Caco-2 (cell line): ENCODE measurements around the gene HAND1. TPM values are rescaled to one million over a fixed set of nuclear protein-coding genes. Genes with fewer than 3 reads are reported as not detected.

Source experiments
- BruUV-seq: library from RNA; stranded (reverse); fragments of 400-500 nt; replicated peaks from 2 replicates; lab custom pipeline; 2021; lab: Mats Ljungman, UMichigan
- CTCF ChIA-PET: fragments of 300-600 bp; sonication (Branson Sonifier 250); formaldehyde crosslinking; loops from one replicate; lab custom pipeline; 2022; ENCODE audit warnings: antibody characterized with exemption; lab: Charles Lee
- POLR2A ChIA-PET: fragments of 300-600 bp; sonication (Branson Sonifier 250); formaldehyde crosslinking; loops from one replicate; lab custom pipeline; 2022; ENCODE audit warnings: antibody characterized with exemption; lab: Charles Lee
- DNase-seq, 2 experiments: peaks; one replicate each; pipeline versions ENCODE4 v3.0.0 to v3.0.0-alpha.2; 2020 to 2022
- H3K27me3 ChIP-seq: replicated peaks from 2 replicates; pipeline ENCODE4 v1.6.0; 2011; ENCODE audit warnings: low read length; ENCODE audit not compliant: control insufficient read depth, insufficient read depth
- H3K36me3 ChIP-seq: 2 replicates; pipeline ENCODE4 v1.5.1; 2011; ENCODE audit warnings: low read length; ENCODE audit not compliant: control insufficient read depth, insufficient read depth
- H3K4me1 ChIP-seq: fragments of 250-450 bp; sonication (Bioruptor Pico); 2 replicates; pipeline ENCODE4 v1.5.1; 2020; ENCODE audit warnings: mild to moderate bottlenecking
- H3K4me3 ChIP-seq: 2 replicates; pipeline ENCODE4 v1.5.1; 2011; ENCODE audit warnings: low read depth, mild to moderate bottlenecking, control low read depth, low read length
- H3K9me3 ChIP-seq: fragments of 250-450 bp; sonication (Bioruptor Pico); 2 replicates; pipeline ENCODE4 v1.5.1; 2020; ENCODE audit warnings: mild to moderate bottlenecking, moderate library complexity
- H3K27ac Mint-ChIP-seq: one replicate; pipeline ENCODE4 v1.8.0; 2022; ENCODE audit warnings: mixed read lengths; ENCODE audit not compliant: unreplicated experiment
- H3K27me3 Mint-ChIP-seq: one replicate; pipeline ENCODE4 v1.8.0; 2022; ENCODE audit warnings: mixed read lengths; ENCODE audit not compliant: insufficient read depth, unreplicated experiment
- H3K36me3 Mint-ChIP-seq: one replicate; pipeline ENCODE4 v1.8.0; 2022; ENCODE audit warnings: mild to moderate bottlenecking, mixed read lengths; ENCODE audit not compliant: insufficient read depth, unreplicated experiment
- H3K4me1 Mint-ChIP-seq: one replicate; pipeline ENCODE4 v1.8.0; 2022; ENCODE audit warnings: low read depth, mixed read lengths; ENCODE audit not compliant: unreplicated experiment
- H3K4me3 Mint-ChIP-seq: one replicate; pipeline ENCODE4 v1.8.0; 2022; ENCODE audit warnings: mild to moderate bottlenecking, moderate library complexity, mixed read lengths; ENCODE audit not compliant: unreplicated experiment
- H3K9me3 Mint-ChIP-seq: one replicate; pipeline ENCODE4 v1.8.0; 2022; ENCODE audit warnings: mixed read lengths; ENCODE audit not compliant: unreplicated experiment
- intact Hi-C: fragments of 100-400 bp; cut with micrococcal nuclease; formaldehyde crosslinking; loops from one replicate; pipeline ENCODE4 v1.10.0; 2022; ENCODE audit not compliant: unreplicated experiment
- total RNA-seq: library from RNA; stranded (reverse); gene quantifications from 2 replicates; pipeline ENCODE4 v1.2.3, GENCODE V29; 2022
- TF ChIP-seq, protein P1 (sequence below), 2 experiments: fragments of 200-600 bp in 1 of 2; IDR thresholded peaks; 1 replicate in 1 of 2; 2 replicates in 1 of 2; pipeline versions ENCODE4 v1.5.1 to v1.8.0; 2011 to 2022; ENCODE audit warnings: antibody characterized with exemption in 1 of 2, control low read depth in 1 of 2, inconsistent platforms in 1 of 2, low read depth in 1 of 2, low read length in 1 of 2, mild to moderate bottlenecking in 1 of 2, moderate library complexity in 1 of 2; ENCODE audit not compliant: insufficient read depth in 1 of 2, severe bottlenecking in 1 of 2, unreplicated experiment in 1 of 2

The HAND1 gene
- total RNA-seq, 1 experiment from 2014 or later: 0.45 TPM

DNA sequence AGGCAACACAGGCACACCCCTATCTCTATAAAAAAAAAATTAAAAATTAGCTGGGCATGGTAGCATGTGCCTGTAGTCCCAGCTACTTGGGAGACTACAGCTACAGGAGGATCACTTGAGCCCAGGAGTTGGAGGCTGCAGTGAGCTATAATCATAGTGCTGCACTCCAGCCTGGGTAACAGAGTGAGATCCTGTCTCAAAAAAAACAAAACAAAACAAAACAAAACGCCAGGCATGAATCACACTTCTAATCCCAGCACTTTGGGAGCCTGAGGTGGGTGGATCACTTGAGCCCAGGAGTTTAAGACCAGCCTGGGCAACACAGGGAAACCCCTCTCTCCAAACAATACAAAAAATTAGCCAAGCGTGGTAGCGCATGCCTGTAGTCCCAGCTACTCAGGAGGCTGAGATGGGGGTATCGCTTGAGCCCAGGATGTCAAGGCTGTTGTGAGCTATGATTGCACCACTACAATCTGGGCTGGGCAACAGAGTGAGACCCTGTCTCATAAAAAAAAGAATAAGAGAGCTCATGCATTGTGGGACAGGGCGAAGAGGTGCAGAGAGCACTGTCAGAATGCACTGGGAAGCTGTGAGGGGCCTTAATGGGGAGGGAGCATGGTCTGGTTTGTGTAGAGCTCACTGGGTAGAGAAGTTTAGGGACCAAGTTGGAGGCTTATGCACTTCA is 40.6 kb downstream of the HAND1 start:
- Histone ChIP-seq H3K27me3 (no peaks in the 10 kb centered on the region), H3K4me3 (no peak overlapping the region), H3K36me3 (peaks cover 3% of the 10 kb centered on the region; the same call in 1 of the 2 replicates), H3K9me3 (no peaks in the 10 kb centered on the region), H3K4me1 (no peaks in the 10 kb centered on the region)
- POLR2A ChIA-PET: no interaction called here
- Mint-ChIP-seq H3K27me3 (no peaks in the 10 kb centered on the region), H3K4me1 (no peaks in the 10 kb centered on the region), H3K27ac (no peak overlapping the region), H3K4me3 (no peak overlapping the region), H3K9me3 (peaks cover 10% of the 10 kb centered on the region), H3K36me3 (peaks cover 26% of the 10 kb centered on the region)
- BruUV-seq: no TSS peak
- CTCF ChIA-PET: no interaction called here
- intact Hi-C loops: no loop called here
- TF ChIP-seq, protein P1, sequence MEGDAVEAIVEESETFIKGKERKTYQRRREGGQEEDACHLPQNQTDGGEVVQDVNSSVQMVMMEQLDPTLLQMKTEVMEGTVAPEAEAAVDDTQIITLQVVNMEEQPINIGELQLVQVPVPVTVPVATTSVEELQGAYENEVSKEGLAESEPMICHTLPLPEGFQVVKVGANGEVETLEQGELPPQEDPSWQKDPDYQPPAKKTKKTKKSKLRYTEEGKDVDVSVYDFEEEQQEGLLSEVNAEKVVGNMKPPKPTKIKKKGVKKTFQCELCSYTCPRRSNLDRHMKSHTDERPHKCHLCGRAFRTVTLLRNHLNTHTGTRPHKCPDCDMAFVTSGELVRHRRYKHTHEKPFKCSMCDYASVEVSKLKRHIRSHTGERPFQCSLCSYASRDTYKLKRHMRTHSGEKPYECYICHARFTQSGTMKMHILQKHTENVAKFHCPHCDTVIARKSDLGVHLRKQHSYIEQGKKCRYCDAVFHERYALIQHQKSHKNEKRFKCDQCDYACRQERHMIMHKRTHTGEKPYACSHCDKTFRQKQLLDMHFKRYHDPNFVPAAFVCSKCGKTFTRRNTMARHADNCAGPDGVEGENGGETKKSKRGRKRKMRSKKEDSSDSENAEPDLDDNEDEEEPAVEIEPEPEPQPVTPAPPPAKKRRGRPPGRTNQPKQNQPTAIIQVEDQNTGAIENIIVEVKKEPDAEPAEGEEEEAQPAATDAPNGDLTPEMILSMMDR (IDR thresholded peaks at IDR 0.05; ENCODE audit: insufficient read depth in 1 of 2, low read depth in 1 of 2, low read length in 1 of 2, severe bottlenecking in 1 of 2, unreplicated experiment in 1 of 2): no peak
- no peak for DNase-seq

DNA sequence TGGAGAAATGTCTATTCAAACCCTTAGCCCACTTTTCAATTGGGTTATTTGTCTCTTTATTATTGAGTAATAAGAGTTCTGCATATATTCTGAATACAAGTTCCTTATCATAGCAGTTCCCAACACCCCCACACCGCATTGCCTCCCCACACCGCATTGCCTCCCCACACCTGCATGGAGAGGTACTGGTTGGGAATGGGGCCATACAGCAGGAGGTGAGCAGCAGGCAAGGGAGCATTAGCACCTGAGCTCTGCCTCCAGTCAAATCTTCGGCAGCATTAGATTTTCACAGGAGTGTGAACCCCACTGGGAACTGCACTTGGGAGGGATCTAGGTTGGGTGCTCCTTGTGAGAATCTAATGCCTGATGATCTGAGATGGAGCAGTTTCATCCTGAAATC is 42.8 kb downstream of the HAND1 start:
- Histone ChIP-seq H3K36me3 (0 out of 2 replicates have a peak, but pooled peaks cover 3% of the 10 kb centered on the region), H3K4me3 (no peak overlapping the region), H3K4me1 (no peaks in the 10 kb centered on the region), H3K27me3 (no peaks in the 10 kb centered on the region), H3K9me3 (no peaks in the 10 kb centered on the region)
- Mint-ChIP-seq H3K27ac (no peak overlapping the region), H3K4me1 (no peaks in the 10 kb centered on the region), H3K27me3 (no peaks in the 10 kb centered on the region), H3K9me3 (peaks cover 10% of the 10 kb centered on the region), H3K36me3 (peaks cover 19% of the 10 kb centered on the region), H3K4me3 (no peak overlapping the region)
- no peak for DNase-seq
- no TSS peak for BruUV-seq
- POLR2A ChIA-PET: no interaction called here
- intact Hi-C loops: no loop called here
- TF ChIP-seq, protein P1 (IDR thresholded peaks at IDR 0.05; ENCODE audit: insufficient read depth in 1 of 2, low read depth in 1 of 2, low read length in 1 of 2, severe bottlenecking in 1 of 2, unreplicated experiment in 1 of 2): no peak
- CTCF ChIA-PET: no interaction called here

DNA sequence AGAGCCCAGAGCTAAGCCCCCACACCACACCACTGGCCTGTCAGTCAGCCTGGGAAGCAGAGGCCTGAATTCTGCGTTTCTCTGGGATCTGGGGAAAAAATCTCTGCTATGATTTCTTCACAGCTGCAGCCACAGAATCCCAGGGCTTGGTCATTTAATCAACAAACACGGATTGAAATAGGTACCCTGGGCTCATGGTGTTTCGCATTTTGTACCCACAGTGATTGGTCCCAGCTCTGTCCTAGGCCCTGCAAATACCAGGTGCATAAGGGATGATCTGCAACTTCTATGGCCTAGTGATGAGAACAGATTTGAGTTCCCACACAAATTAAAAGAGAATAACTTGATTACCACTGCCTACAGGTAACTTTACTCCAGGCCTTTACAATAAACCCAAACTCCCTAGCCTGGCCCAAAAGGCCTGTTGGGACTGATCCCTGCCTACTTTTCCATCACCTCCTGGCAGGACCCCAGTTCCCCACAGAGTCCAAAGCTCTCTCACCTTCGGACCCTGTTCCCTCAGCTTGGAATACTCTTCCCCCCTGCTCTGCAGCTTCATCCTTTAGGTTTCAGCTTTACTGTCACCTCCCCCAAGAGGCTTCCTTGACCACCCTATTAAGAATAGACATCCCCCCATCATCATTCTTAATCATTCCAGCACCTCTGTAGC is 46.9 kb downstream of the HAND1 start:
- Mint-ChIP-seq H3K27me3 (no peaks in the 10 kb centered on the region), H3K4me1 (no peaks in the 10 kb centered on the region), H3K36me3 (peaks cover 4% of the 10 kb centered on the region), H3K9me3 (no peaks in the 10 kb centered on the region), H3K27ac (no peak overlapping the region), H3K4me3 (no peak overlapping the region)
- TF ChIP-seq, protein P1 (IDR thresholded peaks at IDR 0.05; ENCODE audit: insufficient read depth in 1 of 2, low read depth in 1 of 2, low read length in 1 of 2, severe bottlenecking in 1 of 2, unreplicated experiment in 1 of 2): no peak
- no peak for DNase-seq
- CTCF ChIA-PET: no interaction called here
- Histone ChIP-seq H3K4me1 (no peaks in the 10 kb centered on the region), H3K36me3 (no peaks in the 10 kb centered on the region), H3K9me3 (no peaks in the 10 kb centered on the region), H3K27me3 (no peaks in the 10 kb centered on the region), H3K4me3 (no peak overlapping the region)
- intact Hi-C loops: no loop called here
- no TSS peak for BruUV-seq
- POLR2A ChIA-PET: no interaction called here
